Gastrocnemius medialis (tissue), 4 donors: ENCODE results near the gene DDX1. TPM values are rescaled to one million over a fixed set of nuclear protein-coding genes. Genes with fewer than 3 reads are reported as not detected.

Experiments
- ATAC-seq, 2 donors: fragments of 150-250 bp; one replicate each; pipeline ENCODE4 v1.9.1; 2016
- DNase-seq, 2 donors: peaks; one replicate each; pipeline ENCODE4 v3.0.0-alpha.2; 2019
- H3K27ac ChIP-seq, 4 donors: fragments of 200-600 bp; sonication (generic); 1 replicate in 1 of 4; 2 replicates in 3 of 4; pipeline ENCODE4 v1.5.1; 2016 to 2018; ENCODE audit warnings: mild to moderate bottlenecking in 2 of 4, moderate library complexity in 1 of 4
- H3K27me3 ChIP-seq, 3 donors: fragments of 200-600 bp; sonication (generic) in 2 of 3; 1 replicate in 1 of 3; 2 replicates in 2 of 3; pipeline versions ENCODE4 v1.5.1 to v1.6.0; 2016 to 2019; ENCODE audit warnings: mild to moderate bottlenecking in 1 of 3, moderate library complexity in 1 of 3
- H3K36me3 ChIP-seq, 2 donors: fragments of 200-600 bp; sonication (generic) in 1 of 2; one replicate each; pipeline ENCODE4 v1.5.1; 2017 to 2018
- H3K4me1 ChIP-seq, 2 donors: fragments of 200-600 bp; sonication (generic) in 1 of 2; one replicate each; pipeline ENCODE4 v1.5.1; 2016 to 2017; ENCODE audit warnings: mild to moderate bottlenecking in 2 of 2
- H3K4me3 ChIP-seq, 4 donors: fragments of 200-600 bp; sonication (generic) in 3 of 4; 1 replicate in 1 of 4; 2 replicates in 3 of 4; pipeline ENCODE4 v1.5.1; 2016 to 2019; ENCODE audit warnings: mild to moderate bottlenecking in 2 of 4
- H3K9me3 ChIP-seq, 3 donors: fragments of 200-600 bp; sonication (generic) in 2 of 3; 1 replicate in 1 of 3; 2 replicates in 2 of 3; pipeline ENCODE4 v1.5.1; 2016 to 2019
- POLR2A ChIP-seq, 2 donors: fragments of 450-650 bp; IDR thresholded peaks; one replicate each; pipeline ENCODE4 v1.6.1; 2017; ENCODE audit warnings: antibody characterized with exemption in 2 of 2, mild to moderate bottlenecking in 2 of 2, moderate library complexity in 2 of 2
- in situ Hi-C, 4 donors: fragments of 200-750 bp; cut with MboI; loops; one replicate each; pipeline versions ENCODE4 v1.15.0 to v1.8.0; 2017; ENCODE audit warnings: low sequenced_read_pairs in 4 of 4
- intact Hi-C: fragments of 100-400 bp; cut with DNase I; formaldehyde crosslinking; loops from one replicate; pipeline ENCODE4 v1.15.1; 2023; ENCODE audit warnings: low total_unique reads
- total RNA-seq, 4 donors: library from RNA; depleted of rRNA; stranded (reverse); fragments of >200 nt; gene quantifications; one replicate each; pipeline versions ENCODE4 v1.1.0 to v1.2.3, GENCODE V29; 2016
- TF ChIP-seq, protein P1 (sequence below), 5 experiments: fragments of 450-650 bp in 3 of 5; fragments of 200-600 bp in 2 of 5; sonication (generic) in 2 of 5; IDR thresholded peaks in 4 of 5; conservative IDR thresholded peaks in 1 of 5; 1 replicate in 4 of 5; 2 replicates in 1 of 5; pipeline ENCODE4 v1.5.1; 2016 to 2019; ENCODE audit warnings: antibody characterized with exemption in 5 of 5, mild to moderate bottlenecking in 3 of 5, moderate library complexity in 3 of 5

The DDX1 gene
- total RNA-seq, 4 donors from 2014 or later: 72.8 to 108 (median 88.6) TPM

DNA sequence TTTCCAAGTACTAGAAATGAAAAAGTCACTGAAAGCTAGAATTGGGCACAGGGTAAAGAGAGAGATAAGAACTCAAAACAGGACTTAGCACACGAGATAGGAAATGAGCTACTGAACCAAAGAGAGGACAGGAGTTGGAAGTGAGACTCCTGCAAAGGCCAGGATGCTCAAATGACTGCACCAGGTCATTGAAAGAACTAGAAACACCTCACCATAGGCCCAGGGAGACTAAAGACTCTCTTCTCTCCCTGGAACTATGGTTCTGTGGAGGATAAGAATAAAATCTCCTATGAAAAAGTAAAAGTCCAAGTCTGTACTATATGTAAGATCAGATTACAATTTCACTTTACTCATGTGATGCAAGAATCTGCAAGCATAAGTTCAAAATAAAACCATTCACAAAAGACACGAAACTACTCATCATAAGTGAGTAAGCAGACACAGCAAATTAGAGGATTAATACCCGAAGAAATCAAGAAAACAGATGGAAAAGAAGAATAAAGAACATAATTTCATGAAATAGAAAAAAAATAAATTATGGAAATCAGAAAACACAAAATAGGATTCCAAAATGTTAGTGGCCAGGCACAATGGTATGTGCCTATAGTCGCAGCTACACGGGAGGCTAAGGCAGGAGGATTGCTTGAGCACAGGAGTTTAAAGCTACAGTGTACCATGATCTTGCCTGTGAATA lies 37.0 kb upstream of the DDX1 start:
- Histone ChIP-seq H3K4me3 (no peak overlapping the region), H3K36me3 (no peaks in the 10 kb centered on the region), H3K27me3 (no peaks in the 10 kb centered on the region), H3K27ac (no peak overlapping the region), H3K9me3 (no peaks in the 10 kb centered on the region), H3K4me1 (peaks cover 16 to 20% of the 10 kb centered on the region in 2 donors)
- ATAC-seq: no peak
- TF ChIP-seq, protein P1, sequence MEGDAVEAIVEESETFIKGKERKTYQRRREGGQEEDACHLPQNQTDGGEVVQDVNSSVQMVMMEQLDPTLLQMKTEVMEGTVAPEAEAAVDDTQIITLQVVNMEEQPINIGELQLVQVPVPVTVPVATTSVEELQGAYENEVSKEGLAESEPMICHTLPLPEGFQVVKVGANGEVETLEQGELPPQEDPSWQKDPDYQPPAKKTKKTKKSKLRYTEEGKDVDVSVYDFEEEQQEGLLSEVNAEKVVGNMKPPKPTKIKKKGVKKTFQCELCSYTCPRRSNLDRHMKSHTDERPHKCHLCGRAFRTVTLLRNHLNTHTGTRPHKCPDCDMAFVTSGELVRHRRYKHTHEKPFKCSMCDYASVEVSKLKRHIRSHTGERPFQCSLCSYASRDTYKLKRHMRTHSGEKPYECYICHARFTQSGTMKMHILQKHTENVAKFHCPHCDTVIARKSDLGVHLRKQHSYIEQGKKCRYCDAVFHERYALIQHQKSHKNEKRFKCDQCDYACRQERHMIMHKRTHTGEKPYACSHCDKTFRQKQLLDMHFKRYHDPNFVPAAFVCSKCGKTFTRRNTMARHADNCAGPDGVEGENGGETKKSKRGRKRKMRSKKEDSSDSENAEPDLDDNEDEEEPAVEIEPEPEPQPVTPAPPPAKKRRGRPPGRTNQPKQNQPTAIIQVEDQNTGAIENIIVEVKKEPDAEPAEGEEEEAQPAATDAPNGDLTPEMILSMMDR (IDR thresholded peaks at IDR 0.05 in 4 of 5, conservative IDR thresholded peaks at IDR 0.05 in 1 of 5): no peak
- TF ChIP-seq POLR2A (IDR thresholded peaks at IDR 0.05): no peak
- intact Hi-C loops: no loop called here
- DNase-seq: no peak
- in situ Hi-C loops: no loop called here

DNA sequence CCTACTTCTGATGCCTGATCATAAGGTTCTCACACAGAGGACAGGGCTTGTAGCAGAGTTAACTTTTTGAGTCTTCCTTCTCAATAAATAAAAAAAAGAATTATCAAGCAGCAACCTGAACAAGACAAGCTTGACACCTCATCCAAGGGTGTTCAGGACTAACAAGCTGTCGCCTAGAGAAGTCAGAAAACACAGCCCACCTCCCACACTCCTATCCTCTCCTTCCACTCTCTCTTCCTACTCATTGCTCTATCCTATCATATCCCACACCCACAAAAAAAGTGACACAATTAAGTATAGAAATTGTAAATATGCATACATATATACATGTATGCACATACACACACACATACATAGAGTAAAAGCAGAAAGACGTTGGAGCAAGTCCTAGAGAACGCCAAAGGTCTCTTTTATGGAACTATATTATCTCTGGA lies 35.9 kb upstream of the DDX1 start:
- H3K36me3 ChIP-seq: no peaks in the 10 kb centered on the region
- H3K4me1 ChIP-seq: peaks cover 23 to 27% of the 10 kb centered on the region in 2 donors
- DNase-seq (no peak), ATAC-seq (no peak)
- H3K4me3 ChIP-seq: no peak overlapping the region
- H3K9me3 ChIP-seq: no peaks in the 10 kb centered on the region
- in situ Hi-C loops: no loop called here
- intact Hi-C loops: no loop called here
- TF ChIP-seq, protein P1 (IDR thresholded peaks at IDR 0.05 in 4 of 5, conservative IDR thresholded peaks at IDR 0.05 in 1 of 5): no peak
- no peak for TF ChIP-seq POLR2A (IDR thresholded peaks at IDR 0.05)
- H3K27me3 ChIP-seq: no peaks in the 10 kb centered on the region
- no peak overlapping the region for H3K27ac ChIP-seq

DNA sequence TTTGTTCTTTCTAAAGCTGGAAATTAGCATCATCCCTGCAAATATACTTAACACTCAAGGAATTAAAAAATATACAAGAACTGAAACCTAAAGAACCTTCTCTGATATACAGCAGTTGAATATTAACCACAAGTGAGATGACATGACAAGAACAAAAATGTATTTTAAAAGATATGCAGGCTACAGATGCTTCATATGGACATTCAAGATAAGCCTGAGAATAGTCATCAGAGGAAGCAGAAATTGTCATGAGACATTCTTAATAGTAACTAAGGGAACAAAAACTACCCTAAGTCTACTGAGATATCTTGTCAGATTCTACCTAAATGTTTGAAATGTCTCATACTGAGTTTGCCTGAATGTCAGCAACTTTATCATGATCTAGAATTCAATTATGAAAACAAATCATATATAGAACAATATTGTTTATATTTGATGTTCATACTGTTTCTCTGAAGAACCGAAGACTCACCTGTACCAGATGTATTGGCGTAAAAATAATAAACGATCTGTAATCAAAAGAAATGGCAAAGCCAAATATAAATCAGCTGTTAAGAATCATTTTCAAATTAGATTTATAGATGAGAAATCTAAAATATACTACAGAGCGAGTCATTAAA lies 35.2 kb upstream of the DDX1 start:
- Histone ChIP-seq H3K36me3 (no peaks in the 10 kb centered on the region), H3K9me3 (no peaks in the 10 kb centered on the region), H3K4me3 (no peak overlapping the region), H3K27ac (no peak overlapping the region), H3K4me1 (peaks cover 23 to 27% of the 10 kb centered on the region in 2 donors), H3K27me3 (no peaks in the 10 kb centered on the region)
- in situ Hi-C loops: no loop called here
- intact Hi-C loops: no loop called here
- no peak for TF ChIP-seq POLR2A (IDR thresholded peaks at IDR 0.05)
- TF ChIP-seq, protein P1 (IDR thresholded peaks at IDR 0.05 in 4 of 5, conservative IDR thresholded peaks at IDR 0.05 in 1 of 5): no peak
- no peak for ATAC-seq
- DNase-seq: no peak

DNA sequence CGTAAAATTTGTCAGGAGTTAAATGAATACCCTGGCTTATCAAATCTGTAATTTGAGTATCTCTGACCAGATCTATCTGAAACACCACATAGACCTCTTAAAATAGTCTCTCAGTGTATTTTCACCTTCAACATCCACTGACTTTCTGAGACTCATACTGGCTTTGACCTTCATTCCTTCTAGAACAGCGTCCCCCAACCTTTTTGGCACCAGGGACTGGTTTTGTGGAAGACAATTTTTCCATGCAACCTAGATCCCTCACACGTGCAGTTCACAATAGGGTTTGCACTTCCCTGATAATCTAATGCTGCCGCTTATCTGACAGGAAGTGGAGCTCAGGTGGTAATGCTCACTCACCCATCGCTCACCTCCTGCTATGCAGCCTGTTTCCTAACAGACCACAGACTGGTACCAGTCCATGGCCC lies 33.8 kb upstream of the DDX1 start:
- H3K27ac ChIP-seq: no peak overlapping the region
- peaks cover 23 to 27% of the 10 kb centered on the region in 2 donors for H3K4me1 ChIP-seq
- no peaks in the 10 kb centered on the region for H3K27me3 ChIP-seq
- in situ Hi-C loops: no loop called here
- ATAC-seq: no peak
- no peak for DNase-seq
- TF ChIP-seq POLR2A (IDR thresholded peaks at IDR 0.05): no peak
- TF ChIP-seq, protein P1 (IDR thresholded peaks at IDR 0.05 in 4 of 5, conservative IDR thresholded peaks at IDR 0.05 in 1 of 5): no peak
- intact Hi-C loops: no loop called here
- no peaks in the 10 kb centered on the region for H3K36me3 ChIP-seq
- H3K4me3 ChIP-seq: no peak overlapping the region
- no peaks in the 10 kb centered on the region for H3K9me3 ChIP-seq
